H1 (cell line): Measurements from ENCODE around the gene BFSP2. TPM values are rescaled to one million over a fixed set of nuclear protein-coding genes. Genes with fewer than 3 reads are reported as not detected.

Source experiments
- ATF2 ChIP-seq: IDR thresholded peaks from 2 replicates; pipeline ENCODE4 v1.6.1; 2012; ENCODE audit warnings: low read length, inconsistent platforms
- E2F6 ChIP-seq: IDR thresholded peaks from 2 replicates; pipeline ENCODE4 v1.6.1; 2012; ENCODE audit warnings: inconsistent platforms
- SP4 ChIP-seq: IDR thresholded peaks from 2 replicates; pipeline ENCODE4 v1.6.1; 2012; ENCODE audit warnings: low read length, inconsistent platforms
- polyA plus RNA-seq, 7 experiments: library from polyadenylated mRNA; depleted of rRNA in 3 of 7; stranded (reverse) in 5 of 7; unstranded in 2 of 7; fragments of >200 nt in 5 of 7; fragments of 200-250 nt in 2 of 7; gene quantifications; 1 replicate in 5 of 7; 2 replicates in 1 of 7; 4 replicates in 1 of 7; pipeline versions ENCODE4 v1.2.1 to v1.2.3, GENCODE V29; 2011 to 2013; ENCODE audit warnings: missing spikeins in 2 of 7, mixed read lengths in 2 of 7
- total RNA-seq: library from RNA; stranded (reverse); fragmentation: NEBNext Ultra II Directional; extraction: Animal tissue kit (Norgen Biotek cat#: 25700); gene quantifications from 2 replicates; pipeline ENCODE4 v1.2.1, GENCODE V29; 2021

The BFSP2 gene
- total and polyA plus RNA-seq, 2 of the 8 experiments (the other 6 are each of a cell fraction or from before 2014, with no cell fraction given), result not detected

GRCh38 chr3:133486658-133487057, 86.8 kb downstream of the BFSP2 start (continued):
- TF ChIP-seq E2F6 (no peak), SP4 (no peak), ATF2 (no peak)
